Measurements from ENCODE around the gene NELL1. TPM values are rescaled to one million over a fixed set of nuclear protein-coding genes. Genes with fewer than 3 reads are reported as not detected.

The NELL1 gene
- total and polyA plus RNA-seq, 2 donors (not counting 3 experiments of a cell fraction or from before 2014, with no cell fraction given) = not detected

- H3K4me3 ChIP-seq (replicated peaks in 1 of 3; ENCODE audit: insufficient read depth in 1 of 3, low read depth in 1 of 3, low read length in 3 of 3) = no peak overlapping the region
- no peaks in the 10 kb centered on the region for H3K36me3 ChIP-seq (ENCODE audit: control insufficient read depth in 2 of 2, extremely low read depth in 1 of 2, insufficient read depth in 2 of 2, low read length in 2 of 2)
- no peak overlapping the region for H3K9ac ChIP-seq (replicated peaks; ENCODE audit: extremely low read depth, insufficient read depth, low read length)
- H2AFZ ChIP-seq (ENCODE audit: low read depth, low read length) = no peak overlapping the region
- no peak for TF ChIP-seq FOS (IDR thresholded peaks at IDR 0.05; ENCODE audit: borderline replicate concordance, insufficient read depth, low read length)
- no peak for TF ChIP-seq JUN (IDR thresholded peaks at IDR 0.05; ENCODE audit: borderline replicate concordance, insufficient read depth, insufficient read length, low read depth)
- TF ChIP-seq GATA2 (IDR thresholded peaks at IDR 0.05; ENCODE audit: insufficient read depth, insufficient read length, low read depth, low read length) = no peak
- no peak for TF ChIP-seq CTCF (IDR thresholded peaks at IDR 0.05; ENCODE audit: extremely low read depth in 1 of 2, insufficient read depth in 1 of 2, low read depth in 1 of 2, low read length in 2 of 2)
- no peak for TF ChIP-seq EZH2 (IDR thresholded peaks at IDR 0.05; ENCODE audit: borderline replicate concordance, low read depth, low read length, severe bottlenecking)
- TF ChIP-seq MYC (IDR thresholded peaks at IDR 0.05; ENCODE audit: low read depth, low read length) = no peak
- TF ChIP-seq POLR2A (IDR thresholded peaks at IDR 0.05; ENCODE audit: low read depth, low read length) = no peak
- TF ChIP-seq MAX (IDR thresholded peaks at IDR 0.05; ENCODE audit: insufficient read depth, insufficient read length) = no peak
- TF ChIP-seq POLR2AphosphoS5 (IDR thresholded peaks at IDR 0.05; ENCODE audit: insufficient read depth, low read depth, low read length) = no peak
- H3K9me1 ChIP-seq (replicated peaks; ENCODE audit: control insufficient read depth, extremely low read depth, insufficient read depth, low read length) = no peaks in the 10 kb centered on the region
- ChIA-PET CTCF (no interaction called here), POLR2A (no interaction called here)
- H3K4me2 ChIP-seq (ENCODE audit: insufficient read depth, low read length) = no peak overlapping the region
- FAIRE-seq (no peak), DNase-seq (ENCODE audit: low read depth, low spot score) (no peak)
- H4K20me1 ChIP-seq (replicated peaks; ENCODE audit: control insufficient read depth, extremely low read depth, insufficient read depth, low read length) = no peaks in the 10 kb centered on the region
- dilution Hi-C loops (cut with MboI; ENCODE audit: extremely low pct_ligation_motif_present, low sequenced_read_pairs) (no loop called here), intact Hi-C loops (cut with micrococcal nuclease) (no loop called here)
- H3K4me1 ChIP-seq (ENCODE audit: control insufficient read depth, extremely low read depth, insufficient read depth, low read length) = no peaks in the 10 kb centered on the region
- H3K27ac ChIP-seq (ENCODE audit: insufficient read depth, low read depth, low read length) = no peak overlapping the region
- H3K79me2 ChIP-seq (ENCODE audit: control insufficient read depth, insufficient read depth, low read length) = no peaks in the 10 kb centered on the region
- H3K27me3 ChIP-seq (ENCODE audit: control insufficient read depth in 2 of 2, insufficient read depth in 2 of 2, low read length in 2 of 2) = no peaks in the 10 kb centered on the region
- peaks cover 3% of the 10 kb centered on the region for H3K9me3 ChIP-seq (replicated peaks; ENCODE audit: control insufficient read depth, insufficient read depth, low read length)
- BruUV-seq (replicated peaks) = no TSS peak
Measured at GRCh38 chr11:21301981-21302380, 632.6 kb downstream of the NELL1 start.

All from endothelial cell of umbilical vein (primary cell).